Astrocyte of the spinal cord (primary cell): Measurements from ENCODE around the gene PTPRG.
A peak's percentile ranks its signal among the peaks of the same experiment; 100 is the strongest.

Experiments
- DNase-seq: peaks from one replicate; pipeline ENCODE4 v3.0.0; 2011; ENCODE audit warnings: low read depth, low spot score
- H3K4me3 ChIP-seq: 2 replicates; pipeline ENCODE4 v1.5.1; 2011; ENCODE audit warnings: low read depth, mild to moderate bottlenecking, low read length, moderate library complexity
- in situ Hi-C: cut with HindIII; loops from 2 replicates; pipeline ENCODE4 v1.10.0; 2017; ENCODE audit warnings: low sequenced_read_pairs
- TF ChIP-seq, protein P1 (sequence below): IDR thresholded peaks from 2 replicates; pipeline ENCODE4 v1.5.1; 2012; ENCODE audit warnings: low read depth, mild to moderate bottlenecking, low read length, inconsistent platforms

Gene PTPRG

DNA sequence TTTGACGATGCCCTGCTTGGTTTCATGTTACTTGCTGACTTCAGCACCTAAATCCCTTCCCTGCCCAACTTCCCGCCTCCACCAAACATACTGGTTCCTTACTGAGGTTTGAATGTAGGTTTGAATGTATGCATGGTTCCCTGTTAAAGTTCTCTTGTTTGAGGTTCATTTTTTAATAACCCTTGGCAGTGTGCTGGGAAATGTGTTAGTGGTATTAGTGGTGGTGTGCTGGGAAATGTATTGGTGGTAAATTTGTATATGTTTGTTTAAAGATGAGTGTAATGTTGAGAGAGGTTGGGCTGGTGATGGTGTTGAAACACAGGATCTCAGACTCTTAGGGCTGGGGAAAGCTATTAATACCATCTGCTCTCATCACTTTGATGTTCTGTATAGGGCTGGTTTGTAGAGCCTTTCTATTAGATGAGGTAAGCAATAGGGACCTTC lies 392.7 kb downstream of the PTPRG start:
- no peak overlapping the region for H3K4me3 ChIP-seq
- TF ChIP-seq, protein P1, sequence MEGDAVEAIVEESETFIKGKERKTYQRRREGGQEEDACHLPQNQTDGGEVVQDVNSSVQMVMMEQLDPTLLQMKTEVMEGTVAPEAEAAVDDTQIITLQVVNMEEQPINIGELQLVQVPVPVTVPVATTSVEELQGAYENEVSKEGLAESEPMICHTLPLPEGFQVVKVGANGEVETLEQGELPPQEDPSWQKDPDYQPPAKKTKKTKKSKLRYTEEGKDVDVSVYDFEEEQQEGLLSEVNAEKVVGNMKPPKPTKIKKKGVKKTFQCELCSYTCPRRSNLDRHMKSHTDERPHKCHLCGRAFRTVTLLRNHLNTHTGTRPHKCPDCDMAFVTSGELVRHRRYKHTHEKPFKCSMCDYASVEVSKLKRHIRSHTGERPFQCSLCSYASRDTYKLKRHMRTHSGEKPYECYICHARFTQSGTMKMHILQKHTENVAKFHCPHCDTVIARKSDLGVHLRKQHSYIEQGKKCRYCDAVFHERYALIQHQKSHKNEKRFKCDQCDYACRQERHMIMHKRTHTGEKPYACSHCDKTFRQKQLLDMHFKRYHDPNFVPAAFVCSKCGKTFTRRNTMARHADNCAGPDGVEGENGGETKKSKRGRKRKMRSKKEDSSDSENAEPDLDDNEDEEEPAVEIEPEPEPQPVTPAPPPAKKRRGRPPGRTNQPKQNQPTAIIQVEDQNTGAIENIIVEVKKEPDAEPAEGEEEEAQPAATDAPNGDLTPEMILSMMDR = no peak
- peak; percentile 49 for DNase-seq
- in situ Hi-C loops = no loop called here

DNA sequence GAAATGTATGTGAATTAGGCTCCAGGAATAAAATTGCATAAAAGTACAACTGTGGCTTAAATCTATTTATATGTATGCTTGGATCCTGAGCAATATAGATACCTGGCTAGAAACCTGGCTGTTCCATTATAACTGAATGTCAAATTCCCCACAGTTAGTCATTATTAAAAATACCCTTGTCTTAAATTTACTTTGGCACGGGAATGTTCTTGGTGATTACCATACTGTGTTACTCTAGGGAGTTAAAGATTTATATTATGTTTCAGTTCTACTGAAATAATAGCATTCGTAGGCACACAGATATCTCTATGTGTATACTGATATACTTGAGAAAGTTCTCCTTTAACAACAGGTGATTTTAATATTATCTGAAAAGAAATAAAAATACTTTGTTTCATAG lies 394.1 kb downstream of the PTPRG start:
- DNase-seq = no peak
- H3K4me3 ChIP-seq = no peak overlapping the region
- TF ChIP-seq, protein P1 = no peak
- in situ Hi-C loops = no loop called here

DNA sequence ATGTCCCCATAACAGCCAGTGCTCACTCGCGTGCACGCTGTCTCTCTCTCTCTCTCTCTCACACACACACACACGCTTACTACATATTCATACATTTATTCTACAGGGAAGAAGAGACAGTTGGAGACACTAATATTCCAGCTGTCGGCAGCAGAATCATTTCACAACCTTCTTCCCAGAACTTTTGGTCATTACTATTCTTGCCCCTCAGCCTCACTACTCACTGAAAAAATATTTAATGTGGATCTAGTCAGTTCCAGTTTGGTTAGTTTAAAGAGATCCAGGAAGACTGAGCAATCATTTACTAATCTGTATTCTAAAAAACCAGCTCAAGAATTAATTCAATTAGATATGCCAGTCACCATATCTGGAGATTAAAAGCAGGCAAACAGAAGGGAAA lies 394.9 kb downstream of the PTPRG start:
- in situ Hi-C loops = no loop called here
- TF ChIP-seq, protein P1 = no peak
- DNase-seq = peak; percentile 65
- H3K4me3 ChIP-seq = no peak overlapping the region

GRCh38 chr3:61957259-61957658 lies 395.9 kb downstream of the PTPRG start:
- TF ChIP-seq, protein P1 = no peak
- no peak for DNase-seq
- in situ Hi-C loops = no loop called here
- H3K4me3 ChIP-seq = no peak overlapping the region

GRCh38 chr3:61960976-61961375 lies 399.6 kb downstream of the PTPRG start:
- in situ Hi-C loops = no loop called here
- DNase-seq = no peak
- TF ChIP-seq, protein P1 = no peak
- H3K4me3 ChIP-seq = no peak overlapping the region

GRCh38 chr3:61961900-61962299 lies 400.5 kb downstream of the PTPRG start:
- TF ChIP-seq, protein P1 = no peak
- H3K4me3 ChIP-seq = no peak overlapping the region
- in situ Hi-C loops = no loop called here
- DNase-seq = no peak

DNA sequence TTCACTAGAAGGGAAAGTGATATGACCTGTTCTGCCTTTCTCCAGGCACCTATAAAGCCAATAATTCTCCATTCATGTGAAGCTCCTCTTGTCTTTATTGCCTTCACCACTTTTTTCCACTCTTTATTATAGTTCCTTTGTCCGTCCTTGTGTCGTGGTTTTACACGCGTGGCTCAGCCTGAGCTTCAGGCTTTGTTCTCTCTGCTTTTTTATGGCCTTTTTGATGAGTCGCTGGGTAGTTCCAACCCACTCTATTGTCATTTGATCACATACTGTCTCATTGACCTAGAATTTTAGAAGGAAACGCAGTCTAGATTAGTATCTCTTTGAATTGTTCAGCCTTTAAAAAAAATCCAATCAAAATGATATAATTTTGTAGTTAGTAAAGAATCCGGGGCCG lies 403.2 kb downstream of the PTPRG start:
- in situ Hi-C loops = no loop called here
- DNase-seq = no peak
- TF ChIP-seq, protein P1 = no peak

More for the DNA sequence above, 403.2 kb downstream of the PTPRG start:
- H3K4me3 ChIP-seq = no peak overlapping the region
